Testis (tissue), 3 donors: Measurements from ENCODE around the gene RDX. TPM values are rescaled to one million over a fixed set of nuclear protein-coding genes. Genes with fewer than 3 reads are reported as not detected.

Experiments
- DNase-seq: peaks from one replicate; pipeline ENCODE4 v3.0.0-alpha.2; 2019
- H3K27ac ChIP-seq, 2 donors: fragments of 200-600 bp; sonication (generic); one replicate each; pipeline ENCODE4 v1.5.1; 2019
- H3K27me3 ChIP-seq: fragments of 200-600 bp; sonication (generic); one replicate; pipeline ENCODE4 v1.5.1; 2019
- H3K36me3 ChIP-seq: fragments of 200-600 bp; sonication (generic); one replicate; pipeline ENCODE4 v1.5.1; 2017; ENCODE audit warnings: low read depth; ENCODE audit errors: missing control alignments
- H3K4me1 ChIP-seq: fragments of 200-600 bp; sonication (generic); one replicate; pipeline ENCODE4 v1.5.1; 2019
- H3K4me3 ChIP-seq, 2 donors: fragments of 200-600 bp; sonication (generic); one replicate each; pipeline ENCODE4 v1.5.1; 2017 to 2019
- H3K9me3 ChIP-seq: fragments of 200-600 bp; sonication (generic); one replicate; pipeline ENCODE4 v1.5.1; 2017
- POLR2A ChIP-seq: fragments of 450-650 bp; IDR thresholded peaks from one replicate; pipeline ENCODE4 v1.6.1; 2017; ENCODE audit warnings: antibody characterized with exemption, mild to moderate bottlenecking, moderate library complexity
- whole genome bisulfite sequencing, 2 donors: methylation state at CpG; one replicate each; pipeline ENCODE4 v1.1.5; 2018; 5-methylcytosine and 5-hydroxymethylcytosine counted together
- intact Hi-C: fragments of 100-400 bp; cut with DNase I; formaldehyde crosslinking; loops from one replicate; pipeline ENCODE4 v1.15.1; 2023; ENCODE audit warnings: low total_unique reads
- polyA plus RNA-seq: library from polyadenylated mRNA; stranded (reverse); fragments of 350-450 nt; fragmentation: Illumina TruSeq; extraction: RNeasy Lipid Tissue Mini Kit (QIAGEN cat#74804); gene quantifications from one replicate; pipeline ENCODE4 v1.2.3, GENCODE V29; 2014; ENCODE audit warnings: low read depth, low replicate concordance; ENCODE audit not compliant: insufficient read depth
- total RNA-seq, 2 donors: library from RNA; depleted of rRNA; stranded (reverse); fragments of >200 nt; gene quantifications; one replicate each; pipeline ENCODE4 v1.2.3, GENCODE V29; 2016
- TF ChIP-seq, protein P1 (sequence below), 3 experiments: fragments of 450-650 bp in 2 of 3; fragments of 200-600 bp in 1 of 3; sonication (generic) in 1 of 3; IDR thresholded peaks; one replicate each; pipeline ENCODE4 v1.5.1; 2016 to 2019; ENCODE audit warnings: antibody characterized with exemption in 3 of 3, mild to moderate bottlenecking in 2 of 3, moderate library complexity in 1 of 3

The RDX gene
- total and polyA plus RNA-seq, 3 donors from 2014 or later = 39.8 to 170 (median 144) TPM

GRCh38 chr11:110200241-110200640 is 96.2 kb downstream of the RDX start:
- intact Hi-C loops = loop anchor here (5.0 kb wide), 1 partner anchor 172 kb away; no protein-coding TSS in a partner anchor
- no peaks in the 10 kb centered on the region for H3K27me3 ChIP-seq
- DNase-seq = no peak
- no peaks in the 10 kb centered on the region for H3K9me3 ChIP-seq
- no peaks in the 10 kb centered on the region for H3K36me3 ChIP-seq
- no peaks in the 10 kb centered on the region for H3K4me1 ChIP-seq
- no peak overlapping the region for H3K27ac ChIP-seq
- TF ChIP-seq, protein P1, sequence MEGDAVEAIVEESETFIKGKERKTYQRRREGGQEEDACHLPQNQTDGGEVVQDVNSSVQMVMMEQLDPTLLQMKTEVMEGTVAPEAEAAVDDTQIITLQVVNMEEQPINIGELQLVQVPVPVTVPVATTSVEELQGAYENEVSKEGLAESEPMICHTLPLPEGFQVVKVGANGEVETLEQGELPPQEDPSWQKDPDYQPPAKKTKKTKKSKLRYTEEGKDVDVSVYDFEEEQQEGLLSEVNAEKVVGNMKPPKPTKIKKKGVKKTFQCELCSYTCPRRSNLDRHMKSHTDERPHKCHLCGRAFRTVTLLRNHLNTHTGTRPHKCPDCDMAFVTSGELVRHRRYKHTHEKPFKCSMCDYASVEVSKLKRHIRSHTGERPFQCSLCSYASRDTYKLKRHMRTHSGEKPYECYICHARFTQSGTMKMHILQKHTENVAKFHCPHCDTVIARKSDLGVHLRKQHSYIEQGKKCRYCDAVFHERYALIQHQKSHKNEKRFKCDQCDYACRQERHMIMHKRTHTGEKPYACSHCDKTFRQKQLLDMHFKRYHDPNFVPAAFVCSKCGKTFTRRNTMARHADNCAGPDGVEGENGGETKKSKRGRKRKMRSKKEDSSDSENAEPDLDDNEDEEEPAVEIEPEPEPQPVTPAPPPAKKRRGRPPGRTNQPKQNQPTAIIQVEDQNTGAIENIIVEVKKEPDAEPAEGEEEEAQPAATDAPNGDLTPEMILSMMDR (IDR thresholded peaks at IDR 0.05) = no peak
- no peak for TF ChIP-seq POLR2A
- H3K4me3 ChIP-seq = no peak overlapping the region
- 84 to 85% methylated on average over 6 of the region's 6 CpGs for WGBS, 2 donors

DNA sequence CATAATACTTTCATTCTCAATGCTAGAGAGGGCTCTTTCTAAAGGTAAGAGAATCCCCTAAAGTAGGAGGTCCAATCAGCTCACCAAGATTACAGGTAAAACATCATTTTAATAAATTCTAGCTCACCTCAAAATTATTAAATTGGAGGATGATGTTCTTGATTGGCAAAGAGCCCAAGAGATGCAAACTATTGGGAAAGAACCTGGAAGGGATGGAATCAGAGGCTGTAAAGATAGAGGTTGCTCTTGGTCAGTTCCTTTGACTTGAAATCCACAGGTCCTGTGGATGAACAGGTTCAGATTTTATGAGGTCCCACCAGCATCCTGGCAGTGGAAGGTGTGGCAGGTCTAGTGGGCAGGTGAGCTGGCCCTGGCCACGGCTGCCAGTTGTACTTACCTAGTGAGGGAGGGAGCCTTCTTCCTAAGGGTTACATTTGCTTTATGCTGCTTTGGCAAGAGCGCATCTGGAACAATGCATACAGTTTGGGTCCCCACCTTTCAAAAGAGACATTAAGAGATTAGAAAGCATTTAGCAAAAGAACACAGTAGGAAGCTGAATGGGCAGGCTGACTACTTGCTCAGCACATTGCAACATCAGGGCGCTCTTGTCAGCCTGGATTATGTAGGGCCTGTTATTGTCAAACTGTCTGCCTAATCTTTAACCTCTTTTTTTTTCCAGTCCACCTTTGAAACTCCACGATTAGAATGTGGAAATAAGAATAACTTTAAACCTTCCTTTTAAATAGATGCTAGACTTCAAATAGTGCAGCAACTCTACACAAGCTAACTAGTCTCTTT is 97.0 kb downstream of the RDX start:
- no peak for DNase-seq
- TF ChIP-seq POLR2A = no peak
- TF ChIP-seq, protein P1 (IDR thresholded peaks at IDR 0.05) = no peak

GRCh38 chr11:110198031-110198729 is 98.2 kb downstream of the RDX start:
- no peaks in the 10 kb centered on the region for H3K36me3 ChIP-seq
- H3K4me3 ChIP-seq = no peak overlapping the region
- WGBS, 2 donors = 93 to 95% methylated on average over 9 of the region's 9 CpGs
- no peak for DNase-seq
- H3K27me3 ChIP-seq = no peaks in the 10 kb centered on the region
- H3K9me3 ChIP-seq = no peaks in the 10 kb centered on the region
- H3K4me1 ChIP-seq = no peaks in the 10 kb centered on the region
- TF ChIP-seq POLR2A = no peak
- TF ChIP-seq, protein P1 (IDR thresholded peaks at IDR 0.05) = no peak
- intact Hi-C loops = no loop called here
- H3K27ac ChIP-seq = no peak overlapping the region

More for the DNA sequence above, 97.0 kb downstream of the RDX start:
- Histone ChIP-seq H3K4me1 (no peaks in the 10 kb centered on the region), H3K27ac (no peak overlapping the region), H3K4me3 (no peak overlapping the region), H3K36me3 (no peaks in the 10 kb centered on the region), H3K9me3 (no peaks in the 10 kb centered on the region), H3K27me3 (no peaks in the 10 kb centered on the region)
- intact Hi-C loops = no loop called here
- 73 to 78% methylated on average over 4 of the region's 4 CpGs for WGBS, 2 donors

DNA sequence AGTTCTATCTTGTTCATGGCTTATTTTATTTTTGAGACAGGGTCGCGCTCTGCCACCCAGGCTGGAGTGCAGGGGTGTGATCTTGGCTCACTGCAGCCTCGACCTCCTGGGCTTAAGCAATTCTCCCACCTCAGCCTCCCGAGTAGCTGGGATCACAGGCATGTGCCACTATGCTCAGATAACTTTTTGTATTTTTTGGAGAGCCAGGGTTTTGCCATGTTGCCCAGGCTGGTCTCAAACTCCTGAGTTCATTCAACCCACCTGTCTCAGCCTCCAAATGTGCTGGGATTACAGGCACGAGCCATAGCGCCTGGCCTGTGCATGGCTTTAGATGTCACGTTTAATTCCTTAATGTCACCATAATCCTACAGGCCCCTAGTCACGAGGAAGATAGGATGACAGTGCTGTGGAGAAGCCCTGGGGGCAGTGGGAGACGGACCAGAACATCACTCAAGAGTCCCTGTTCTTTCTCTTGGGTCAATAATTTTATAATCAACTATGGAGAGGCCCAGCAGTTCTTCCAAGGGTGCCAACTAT is 99.5 kb downstream of the RDX start:
- Histone ChIP-seq H3K4me1 (no peaks in the 10 kb centered on the region), H3K27ac (no peak overlapping the region), H3K9me3 (no peaks in the 10 kb centered on the region), H3K27me3 (no peaks in the 10 kb centered on the region), H3K4me3 (no peak overlapping the region), H3K36me3 (no peaks in the 10 kb centered on the region)
- 83 to 86% methylated on average over 4 to 9 of the region's 9 CpGs for WGBS, 2 donors
- intact Hi-C loops = no loop called here
- DNase-seq = no peak
- TF ChIP-seq POLR2A = no peak
- TF ChIP-seq, protein P1 (IDR thresholded peaks at IDR 0.05) = no peak
